Measurements from ENCODE around the gene RBM8A.

RBM8A gene

GRCh38 chr1:145952903-145953302 is 25.6 kb upstream of the RBM8A start:
- TF ChIP-seq, protein P1, sequence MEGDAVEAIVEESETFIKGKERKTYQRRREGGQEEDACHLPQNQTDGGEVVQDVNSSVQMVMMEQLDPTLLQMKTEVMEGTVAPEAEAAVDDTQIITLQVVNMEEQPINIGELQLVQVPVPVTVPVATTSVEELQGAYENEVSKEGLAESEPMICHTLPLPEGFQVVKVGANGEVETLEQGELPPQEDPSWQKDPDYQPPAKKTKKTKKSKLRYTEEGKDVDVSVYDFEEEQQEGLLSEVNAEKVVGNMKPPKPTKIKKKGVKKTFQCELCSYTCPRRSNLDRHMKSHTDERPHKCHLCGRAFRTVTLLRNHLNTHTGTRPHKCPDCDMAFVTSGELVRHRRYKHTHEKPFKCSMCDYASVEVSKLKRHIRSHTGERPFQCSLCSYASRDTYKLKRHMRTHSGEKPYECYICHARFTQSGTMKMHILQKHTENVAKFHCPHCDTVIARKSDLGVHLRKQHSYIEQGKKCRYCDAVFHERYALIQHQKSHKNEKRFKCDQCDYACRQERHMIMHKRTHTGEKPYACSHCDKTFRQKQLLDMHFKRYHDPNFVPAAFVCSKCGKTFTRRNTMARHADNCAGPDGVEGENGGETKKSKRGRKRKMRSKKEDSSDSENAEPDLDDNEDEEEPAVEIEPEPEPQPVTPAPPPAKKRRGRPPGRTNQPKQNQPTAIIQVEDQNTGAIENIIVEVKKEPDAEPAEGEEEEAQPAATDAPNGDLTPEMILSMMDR (IDR thresholded peaks at IDR 0.05; ENCODE audit: low read length), result no peak
- TF ChIP-seq EZH2 (IDR thresholded peaks at IDR 0.05; ENCODE audit: borderline replicate concordance, low read length), result no peak
- Histone ChIP-seq H4K20me1 (ENCODE audit: insufficient read depth, low read length) (no peaks in the 10 kb centered on the region), H3K9me3 (ENCODE audit: low read length) (no peaks in the 10 kb centered on the region), H3K9ac (ENCODE audit: low read length) (no peak overlapping the region), H3K36me3 (ENCODE audit: insufficient read depth, low read length) (peaks cover 18% of the 10 kb centered on the region; the same call in 1 of the 2 replicates), H3K4me3 (ENCODE audit: low read depth, low read length, poor library complexity, severe bottlenecking) (no peak overlapping the region), H3K79me2 (ENCODE audit: insufficient read depth, low read length) (no peaks in the 10 kb centered on the region; the same call in 1 of the 2 replicates), H3K27me3 (ENCODE audit: insufficient read depth, low read length) (no peaks in the 10 kb centered on the region), H3K9me2 (ENCODE audit: low read depth, low read length) (no peaks in the 10 kb centered on the region), H3F3A (ENCODE audit: insufficient read depth, low read length) (no peaks in the 10 kb centered on the region), H3K27ac (ENCODE audit: low read depth, low read length, poor library complexity, severe bottlenecking) (no peak overlapping the region), H3K4me1 (ENCODE audit: insufficient read depth, low read length, severe bottlenecking) (peaks cover 33% of the 10 kb centered on the region), H2AFZ (ENCODE audit: low read length) (no peak overlapping the region), H3K4me2 (ENCODE audit: low read length) (no peak overlapping the region)

DNA sequence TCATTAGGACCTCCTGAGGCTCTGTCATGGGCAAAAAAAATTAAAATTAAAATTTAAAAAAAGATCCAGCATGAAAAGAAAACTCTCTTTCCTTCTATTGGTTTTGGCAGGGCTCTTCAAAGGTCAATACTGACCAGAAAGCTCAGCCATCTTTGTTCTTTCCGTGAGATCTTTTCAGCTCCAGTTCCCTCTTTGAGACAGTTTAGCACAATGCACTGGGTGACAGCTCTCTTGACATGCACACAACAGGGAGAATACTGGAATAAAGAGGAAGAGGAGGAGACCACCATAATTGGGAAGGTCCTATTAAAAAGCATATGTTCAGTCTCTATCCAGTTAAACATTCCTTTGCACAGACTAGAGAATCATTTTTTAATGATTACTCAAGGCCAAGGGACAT is 24.2 kb upstream of the RBM8A start:
- no peak overlapping the region for H3K9ac ChIP-seq (ENCODE audit: low read length)
- H3K27ac ChIP-seq (ENCODE audit: low read depth, low read length, poor library complexity, severe bottlenecking), result no peak overlapping the region
- H3K36me3 ChIP-seq (ENCODE audit: insufficient read depth, low read length), result peaks cover 29% of the 10 kb centered on the region; the same call in 1 of the 2 replicates
- no peak overlapping the region for H2AFZ ChIP-seq (ENCODE audit: low read length)
- no peaks in the 10 kb centered on the region for H3K27me3 ChIP-seq (ENCODE audit: insufficient read depth, low read length)
- no peaks in the 10 kb centered on the region for H3F3A ChIP-seq (ENCODE audit: insufficient read depth, low read length)
- no peaks in the 10 kb centered on the region for H3K9me3 ChIP-seq (ENCODE audit: low read length)
- no peaks in the 10 kb centered on the region for H4K20me1 ChIP-seq (ENCODE audit: insufficient read depth, low read length)
- no peak overlapping the region for H3K4me3 ChIP-seq (ENCODE audit: low read depth, low read length, poor library complexity, severe bottlenecking)
- H3K4me1 ChIP-seq (ENCODE audit: insufficient read depth, low read length, severe bottlenecking), result peaks cover 25% of the 10 kb centered on the region
- no peaks in the 10 kb centered on the region; the same call in 1 of the 2 replicates for H3K79me2 ChIP-seq (ENCODE audit: insufficient read depth, low read length)
- no peak for TF ChIP-seq EZH2 (IDR thresholded peaks at IDR 0.05; ENCODE audit: borderline replicate concordance, low read length)
- TF ChIP-seq, protein P1 (IDR thresholded peaks at IDR 0.05; ENCODE audit: low read length), result no peak
- no peak overlapping the region for H3K4me2 ChIP-seq (ENCODE audit: low read length)
- H3K9me2 ChIP-seq (ENCODE audit: low read depth, low read length), result no peaks in the 10 kb centered on the region

DNA sequence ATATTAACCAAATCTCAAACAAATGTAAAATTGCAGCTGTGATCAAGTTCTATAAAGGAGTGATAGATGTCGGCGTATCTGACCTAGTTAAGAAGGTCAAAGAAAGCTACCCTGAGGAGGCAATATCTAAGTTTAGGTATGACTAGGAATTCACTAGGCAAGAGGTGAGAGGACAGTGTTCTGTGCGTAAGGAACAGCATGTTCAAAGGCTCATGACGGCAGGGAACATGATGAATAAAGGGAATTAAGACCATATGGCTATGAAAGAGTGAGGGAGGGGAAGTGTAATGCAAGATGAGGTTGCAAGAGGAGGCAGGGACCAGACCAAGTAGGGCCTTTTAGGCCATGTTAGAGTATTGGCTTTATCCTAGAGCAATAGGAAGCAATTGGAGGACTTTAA is 21.9 kb upstream of the RBM8A start:
- Histone ChIP-seq H3K4me2 (ENCODE audit: low read length) (no peak overlapping the region), H3K9ac (ENCODE audit: low read length) (no peak overlapping the region), H3K9me3 (ENCODE audit: low read length) (no peaks in the 10 kb centered on the region), H3K4me3 (ENCODE audit: low read depth, low read length, poor library complexity, severe bottlenecking) (no peak overlapping the region), H3K27me3 (ENCODE audit: insufficient read depth, low read length) (no peaks in the 10 kb centered on the region), H3K36me3 (ENCODE audit: insufficient read depth, low read length) (peaks cover 25% of the 10 kb centered on the region; the same call in 1 of the 2 replicates), H3K27ac (ENCODE audit: low read depth, low read length, poor library complexity, severe bottlenecking) (no peak overlapping the region), H4K20me1 (ENCODE audit: insufficient read depth, low read length) (no peaks in the 10 kb centered on the region), H3K9me2 (ENCODE audit: low read depth, low read length) (no peaks in the 10 kb centered on the region), H2AFZ (ENCODE audit: low read length) (no peak overlapping the region), H3F3A (ENCODE audit: insufficient read depth, low read length) (no peaks in the 10 kb centered on the region), H3K79me2 (ENCODE audit: insufficient read depth, low read length) (no peaks in the 10 kb centered on the region), H3K4me1 (ENCODE audit: insufficient read depth, low read length, severe bottlenecking) (peaks cover 3% of the 10 kb centered on the region)
- TF ChIP-seq EZH2 (IDR thresholded peaks at IDR 0.05; ENCODE audit: borderline replicate concordance, low read length), result no peak
- TF ChIP-seq, protein P1 (IDR thresholded peaks at IDR 0.05; ENCODE audit: low read length), result no peak

Measured in OCI-LY1 (cell line).